ENCODE data around the gene ABHD5.

Gene ABHD5

DNA sequence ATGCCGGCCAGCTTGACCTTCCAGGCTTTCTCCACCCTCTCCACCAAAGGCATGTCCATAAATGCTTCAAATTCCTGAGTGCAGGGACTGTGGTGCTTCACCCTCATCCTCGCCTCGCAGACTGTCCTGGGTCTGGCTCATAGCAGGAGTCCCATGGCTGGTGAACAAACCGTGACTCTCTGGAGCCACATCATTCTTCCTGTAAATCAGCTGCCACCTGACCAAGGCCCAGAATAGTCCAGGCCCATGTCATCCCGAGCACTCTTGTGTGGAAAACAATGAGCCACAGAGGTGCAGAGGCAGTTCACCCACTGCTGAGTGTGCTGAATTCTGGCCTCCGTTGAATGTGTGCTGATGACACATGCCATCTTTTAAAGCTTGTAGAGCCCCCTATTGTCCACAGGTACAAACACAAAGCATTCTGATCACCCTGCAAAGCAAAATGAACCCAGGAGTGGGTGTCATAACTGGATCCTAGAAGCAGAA, 68.6 kb downstream of the ABHD5 start:
- no peak for DNase-seq

DNA sequence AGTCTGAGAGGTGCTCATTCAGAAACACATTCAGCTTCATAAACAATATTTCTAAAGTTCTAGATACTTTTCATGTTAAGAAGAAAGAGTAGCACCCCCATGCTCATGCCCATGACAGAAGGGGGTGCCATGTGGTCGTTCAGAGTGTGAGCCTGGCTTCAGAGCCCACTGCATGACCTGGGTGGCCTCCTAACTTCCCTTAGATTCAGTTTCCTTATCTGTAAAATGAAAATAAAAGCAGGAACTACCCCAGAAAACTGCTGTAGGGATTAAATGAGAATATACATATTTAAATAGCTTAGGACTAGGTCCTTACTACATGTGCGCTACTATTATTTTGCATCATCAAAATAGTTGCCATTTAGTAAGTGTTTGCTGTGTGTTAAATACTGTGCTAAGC, 69.2 kb downstream of the ABHD5 start:
- DNase-seq, result no peak

DNA sequence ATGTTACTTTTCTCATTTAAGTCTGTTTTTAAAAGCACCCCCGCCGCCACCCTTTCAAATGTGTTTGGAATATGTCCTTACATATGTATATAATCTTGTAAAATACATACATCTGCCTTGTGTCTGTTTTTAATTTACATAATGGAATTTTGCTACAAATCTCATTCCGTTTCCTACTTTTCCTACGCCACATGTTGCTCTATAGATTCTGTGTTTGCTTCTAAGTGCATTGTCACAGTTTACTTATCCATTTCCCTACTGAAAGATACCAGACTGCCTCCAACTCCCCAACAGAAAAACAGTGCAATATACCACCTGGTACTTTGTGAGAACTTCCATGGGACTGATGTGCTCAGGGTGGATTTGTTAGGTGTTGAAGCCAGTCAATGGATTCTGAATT, 70.2 kb downstream of the ABHD5 start:
- DNase-seq, result no peak

DNA sequence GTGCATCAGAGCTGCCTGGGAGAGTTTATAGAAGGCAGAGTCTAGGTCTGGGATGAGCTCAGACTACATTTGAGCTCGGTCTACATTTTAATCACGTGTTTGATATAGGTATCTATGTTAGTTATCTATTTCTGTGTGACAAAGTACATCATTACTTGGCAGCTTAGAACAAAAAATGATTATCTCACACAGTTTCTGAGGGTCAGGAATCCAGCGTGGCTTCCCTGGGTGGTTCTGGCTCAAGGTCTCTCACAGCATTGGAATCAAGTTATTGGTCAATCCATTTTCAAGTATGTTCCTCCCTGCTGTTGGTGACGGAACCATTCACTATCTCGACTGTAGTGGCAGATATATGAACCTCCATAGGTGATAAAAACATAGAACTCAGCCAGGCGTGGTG, 71.7 kb downstream of the ABHD5 start:
- DNase-seq, result no peak

DNA sequence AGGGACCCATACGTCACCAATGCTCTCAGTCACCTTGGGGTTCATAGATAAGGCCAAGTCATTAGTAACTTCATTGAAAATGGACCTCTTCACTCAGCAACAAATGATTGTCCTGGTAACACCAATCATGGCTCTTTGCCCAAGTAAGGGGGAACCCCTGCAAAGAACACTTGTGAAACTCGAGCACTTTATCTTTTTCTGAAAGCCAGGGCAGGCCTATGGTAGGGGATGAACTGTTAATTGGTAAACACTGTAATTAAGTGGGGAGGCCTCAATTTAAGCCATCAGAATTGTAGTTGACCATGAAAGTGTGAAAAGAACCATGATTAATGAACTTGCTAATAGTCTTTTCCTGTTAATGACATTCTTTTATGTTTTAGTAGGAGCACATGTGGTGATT, 73.3 kb downstream of the ABHD5 start:
- no peak for DNase-seq

DNA sequence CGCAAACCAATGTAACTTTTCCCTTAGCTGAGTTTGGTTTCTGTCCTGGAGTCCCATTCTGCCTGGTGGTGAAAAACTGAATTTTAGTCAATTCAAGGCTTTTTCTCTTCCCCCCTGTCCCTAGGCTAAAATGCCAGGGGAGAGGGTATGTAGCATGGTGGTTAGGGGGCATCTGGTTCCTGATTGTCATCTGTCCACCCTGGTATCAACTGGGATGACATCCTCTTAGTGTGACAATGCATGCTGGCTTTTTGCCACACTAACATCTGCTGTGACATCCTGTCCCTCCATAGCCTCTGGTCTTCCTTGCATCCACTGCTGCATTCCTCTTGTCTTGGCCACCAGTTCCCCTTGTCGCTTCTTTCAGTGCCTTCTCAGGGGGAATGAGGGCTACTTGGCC, 73.7 kb downstream of the ABHD5 start:
- no peak for DNase-seq

DNA sequence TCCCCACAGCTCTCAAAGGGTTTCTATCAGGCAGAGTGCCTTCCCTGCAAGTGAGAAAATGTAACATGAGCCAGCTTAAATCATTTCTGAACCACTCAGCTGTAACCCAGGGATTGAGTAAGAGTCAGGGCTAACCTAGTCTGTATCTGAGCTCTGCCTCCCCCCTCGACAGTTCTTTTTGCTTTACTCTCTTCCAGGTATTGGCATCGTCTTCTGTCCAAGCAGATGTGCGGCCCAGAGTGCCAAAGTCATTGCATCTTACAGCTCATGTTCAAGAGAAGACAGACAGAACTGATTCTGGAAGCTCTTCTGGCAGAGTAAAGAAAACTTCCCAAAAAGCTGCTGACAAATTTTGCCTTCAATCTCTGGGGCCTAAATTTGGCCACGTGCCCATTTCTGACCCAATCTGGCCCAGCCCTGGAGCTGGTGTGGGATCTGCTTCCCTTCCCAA, 74.8 kb downstream of the ABHD5 start:
- DNase-seq, result no peak

DNA sequence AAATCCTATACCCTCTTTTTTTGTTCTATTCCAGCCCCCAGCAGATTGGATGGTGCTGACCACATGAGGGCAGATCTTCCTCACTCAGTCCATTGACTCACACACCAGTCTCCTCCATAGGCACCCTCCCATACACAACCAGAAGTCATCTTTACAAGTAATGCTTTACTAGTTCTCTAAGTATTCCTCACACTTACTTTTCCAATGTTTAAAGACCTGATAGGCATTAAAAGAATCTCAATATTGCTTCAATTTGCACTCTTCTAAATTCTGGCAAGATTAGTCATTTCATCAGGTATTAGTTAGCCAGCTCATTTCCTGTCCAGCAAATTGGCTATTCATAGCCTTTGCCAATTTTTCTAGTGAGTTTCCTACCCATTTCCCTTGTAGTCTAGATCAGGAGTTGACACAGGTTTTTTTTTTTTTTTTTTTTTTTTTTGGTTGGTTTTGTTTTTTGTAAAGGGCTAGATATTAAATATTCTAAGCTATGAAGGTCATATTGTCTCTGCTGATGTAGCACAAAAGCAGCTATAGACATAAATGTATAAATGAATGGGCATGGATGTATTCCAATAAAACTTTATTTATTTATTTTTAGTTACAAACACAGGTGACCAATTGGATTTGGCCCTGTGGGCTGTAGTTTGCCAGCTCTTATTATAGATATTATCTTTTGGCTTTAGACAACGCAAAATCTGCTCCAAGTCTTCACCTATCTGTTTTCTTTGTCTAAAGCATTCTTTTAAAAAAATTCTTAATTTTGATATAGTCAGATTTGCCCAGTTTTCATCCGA, 76.1 kb downstream of the ABHD5 start:
- DNase-seq, result no peak

DNA sequence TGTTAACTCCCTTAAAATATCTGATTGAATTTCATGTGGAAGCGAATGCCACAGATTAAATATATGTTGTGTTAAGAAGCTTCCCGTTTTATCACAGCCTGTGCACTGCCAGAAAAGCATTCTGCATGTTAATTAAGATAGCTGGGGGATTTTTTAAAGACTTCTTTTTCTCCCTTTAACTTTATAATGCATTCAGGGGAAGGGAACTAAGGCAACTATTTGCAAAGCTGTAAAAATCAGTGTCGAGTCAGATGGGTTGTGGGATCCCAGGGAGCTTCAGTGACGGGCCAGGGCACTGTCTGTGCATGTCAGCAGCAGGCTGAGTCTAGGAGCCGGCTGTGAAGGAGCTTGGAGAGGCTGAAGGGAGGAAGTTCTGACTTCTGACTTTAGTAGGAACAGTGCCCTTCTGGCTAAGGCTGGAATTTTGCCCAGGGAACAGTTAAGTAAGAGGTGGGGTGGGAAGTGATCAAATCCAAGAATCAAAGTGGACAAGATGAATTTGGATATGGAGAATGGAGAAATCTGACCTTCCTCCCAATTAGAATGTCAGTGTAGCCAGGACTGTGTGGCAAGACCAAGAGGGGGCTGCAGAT, 77.7 kb downstream of the ABHD5 start:
- DNase-seq, result no peak

DNA sequence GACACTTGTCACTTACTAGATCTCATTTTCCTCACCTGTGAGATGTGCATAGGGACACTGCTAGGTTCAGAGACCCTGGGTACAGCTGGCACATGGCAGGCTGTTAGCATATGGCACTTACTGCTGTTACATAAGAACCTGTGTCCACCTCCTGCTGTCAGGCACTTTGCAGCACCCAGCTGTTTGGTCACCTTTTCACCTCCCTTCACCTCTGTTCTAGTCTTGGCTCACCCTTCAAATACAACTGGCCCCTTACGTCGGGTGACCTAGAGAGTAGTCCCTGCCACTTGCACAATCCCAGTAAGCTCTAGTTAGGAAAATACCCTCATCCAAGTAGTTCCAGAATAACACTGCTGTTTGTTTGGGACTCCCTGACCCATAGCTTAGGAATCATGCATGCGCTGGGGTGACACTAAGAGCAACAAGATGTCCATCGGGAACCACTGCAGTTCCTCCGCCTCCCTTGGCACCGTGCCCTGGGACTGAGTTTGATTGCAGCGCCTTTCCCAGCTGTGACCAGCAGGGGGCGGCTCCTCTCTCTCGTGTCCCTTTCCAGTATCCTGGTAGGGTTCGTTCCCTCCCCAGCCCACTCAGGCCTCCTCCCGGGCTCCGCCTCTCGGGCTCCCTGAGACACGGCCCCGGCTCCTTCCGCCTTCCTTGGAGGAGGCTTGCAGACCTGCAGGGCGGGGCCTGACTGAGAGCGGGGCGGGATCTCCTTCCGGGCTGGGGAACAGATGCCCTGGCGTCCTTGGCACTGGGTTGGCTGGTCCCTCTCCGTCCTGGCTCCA, 78.6 kb downstream of the ABHD5 start:
- peak; percentile 31 for DNase-seq

DNA sequence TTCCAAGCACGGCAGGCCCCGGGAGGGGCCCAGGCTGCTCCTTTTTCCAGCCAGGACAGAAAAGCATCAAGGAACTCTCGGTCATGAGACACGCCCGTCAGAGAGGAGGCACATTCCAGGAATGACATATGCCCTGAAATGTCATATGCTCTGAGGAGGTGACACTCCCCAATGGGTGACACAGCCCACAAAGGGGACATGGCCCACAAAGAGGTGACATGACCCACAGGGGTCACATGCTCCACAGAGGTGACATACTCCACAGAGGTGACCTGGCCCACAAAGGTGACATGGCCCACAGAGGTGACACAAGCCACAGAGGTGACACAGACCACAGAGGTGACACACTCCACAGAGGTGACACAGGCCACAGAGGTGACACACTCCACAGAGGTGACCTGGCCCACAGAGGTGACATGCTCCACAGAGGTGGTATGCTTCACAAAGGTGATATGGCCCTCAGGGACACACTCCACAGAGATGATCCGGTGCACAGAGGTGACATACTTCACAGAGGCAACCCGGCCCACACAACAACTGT, 79.2 kb downstream of the ABHD5 start:
- no peak for DNase-seq

DNA sequence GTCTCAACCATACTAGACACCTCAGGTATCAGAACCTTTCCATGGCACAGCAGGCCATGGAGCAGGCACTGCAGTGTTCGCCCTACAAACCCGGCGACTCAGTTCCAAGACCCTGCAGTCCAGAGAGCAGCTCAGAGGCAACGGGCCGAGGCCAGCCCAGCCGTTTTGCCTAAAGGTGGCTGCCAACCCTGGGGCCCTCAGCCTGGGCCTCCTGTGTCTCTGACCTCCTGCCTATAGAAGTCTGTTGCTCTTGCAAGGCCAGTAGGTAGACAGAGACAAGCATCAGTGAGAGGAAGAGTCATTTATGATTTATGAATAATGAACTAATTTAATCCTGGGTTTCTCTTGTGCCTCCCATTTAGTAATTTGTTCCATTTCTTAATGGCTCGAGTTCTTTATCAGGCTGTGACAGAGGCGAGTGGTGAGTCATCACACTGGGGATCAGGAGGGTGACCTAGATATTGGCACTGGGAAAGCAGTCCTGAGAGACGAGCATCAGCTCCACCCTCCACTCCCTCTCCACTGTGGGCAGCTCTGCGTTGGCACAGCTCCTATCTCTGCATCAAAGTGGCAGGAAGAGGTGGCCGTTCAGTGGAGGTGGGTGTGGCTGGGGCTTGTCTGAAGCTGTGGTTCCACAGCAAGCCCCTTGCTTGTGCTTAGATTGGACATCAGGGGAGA, 79.8 kb downstream of the ABHD5 start:
- DNase-seq, result no peak

DNA sequence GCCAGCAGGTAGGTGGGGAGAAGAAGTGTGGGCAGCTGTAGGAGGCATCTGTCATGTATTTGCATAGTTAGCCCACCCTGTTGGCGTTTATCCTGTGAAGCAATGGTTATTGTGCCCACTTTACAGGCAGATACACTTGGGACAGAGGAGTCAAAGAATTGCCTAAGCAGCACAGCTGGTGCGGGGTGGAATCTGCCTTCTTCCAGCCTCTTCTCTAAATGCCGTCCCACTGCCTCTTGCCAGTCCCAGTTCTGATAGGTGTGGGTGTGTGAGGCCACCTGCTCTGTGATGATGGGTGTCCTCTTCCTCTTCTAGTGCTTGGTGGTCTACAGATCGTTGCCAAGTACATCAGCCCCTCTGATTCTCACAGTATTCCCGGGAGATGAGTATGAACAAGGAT, 80.9 kb downstream of the ABHD5 start:
- no peak for DNase-seq

DNA sequence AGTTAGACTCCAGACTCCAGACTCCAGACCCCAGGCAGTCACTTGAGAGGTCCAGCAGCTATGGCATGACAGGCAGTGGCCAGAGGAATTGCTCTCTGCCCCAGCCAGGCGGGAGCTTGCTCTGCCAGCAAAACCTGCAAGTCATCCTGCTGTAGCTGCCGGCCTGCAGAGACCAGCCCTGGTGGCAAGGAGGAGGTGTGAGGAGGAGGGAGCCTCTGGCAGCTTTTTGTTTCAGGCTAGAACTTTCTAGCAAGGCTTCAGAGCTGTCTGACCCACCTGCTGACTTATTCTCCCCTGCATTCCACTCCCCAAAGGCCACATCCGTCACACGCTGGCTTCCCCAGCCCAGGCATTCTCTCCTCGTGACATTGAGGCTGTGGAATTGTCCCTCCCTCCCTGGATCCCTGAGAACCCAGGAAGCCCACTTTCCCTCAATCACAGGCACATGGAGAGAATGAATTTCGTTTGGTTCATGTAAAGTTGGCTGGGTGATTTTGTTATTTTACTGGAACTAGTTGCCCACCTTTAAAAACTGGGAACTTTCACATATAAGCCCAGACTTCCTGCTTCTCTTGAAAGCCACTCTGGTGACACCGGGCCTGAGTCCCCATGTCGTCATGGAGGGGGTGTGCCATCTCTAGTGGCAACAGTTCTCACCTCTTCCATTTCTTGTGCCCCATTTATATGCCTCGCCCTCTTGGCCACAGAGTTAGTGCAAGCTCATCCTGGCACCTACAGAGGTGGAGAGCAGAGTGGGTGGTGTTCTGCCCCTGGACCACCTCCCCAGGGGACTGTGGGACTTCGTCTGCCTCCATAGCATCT, 82.7 kb downstream of the ABHD5 start:
- DNase-seq, result no peak

DNA sequence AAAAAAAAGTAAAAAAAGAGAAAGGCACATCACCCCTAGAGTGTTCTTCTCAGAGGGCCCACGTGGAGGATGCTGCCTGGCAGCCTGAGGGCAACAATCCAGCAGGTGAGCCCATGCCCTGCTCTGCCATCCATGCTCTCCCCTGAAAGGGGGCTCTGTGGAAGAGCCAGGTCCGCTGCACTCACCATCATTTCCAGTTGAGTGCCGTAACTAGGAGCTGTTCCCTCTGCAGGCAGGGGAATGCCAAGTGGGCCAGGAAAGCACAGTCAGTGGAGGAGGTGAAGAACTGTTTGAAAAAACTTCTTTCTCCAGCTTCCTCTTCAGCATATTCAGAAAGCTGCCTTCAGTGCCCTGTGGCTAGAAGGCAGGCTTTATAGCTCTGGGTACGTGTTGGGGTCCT, 84.1 kb downstream of the ABHD5 start:
- DNase-seq, result no peak

DNA sequence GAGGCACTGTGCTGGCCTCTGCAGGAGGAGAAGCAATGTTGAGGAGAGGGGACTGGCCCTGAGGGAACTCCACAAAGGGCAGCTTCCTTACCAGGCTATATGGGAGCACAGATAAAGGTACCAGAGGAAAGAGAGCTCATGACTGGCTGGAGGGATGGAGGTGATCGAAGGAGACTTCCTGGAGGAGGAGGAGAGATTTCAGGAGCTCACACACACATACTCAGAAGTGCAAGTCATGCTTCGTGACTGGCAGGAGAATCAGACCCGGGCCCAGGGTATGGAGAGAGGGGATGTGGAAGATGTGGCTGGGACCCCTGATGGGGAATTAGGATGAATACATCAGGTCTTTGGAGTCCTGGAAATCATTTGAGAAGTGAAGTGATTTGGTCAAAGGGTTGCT, 85.4 kb downstream of the ABHD5 start:
- no peak for DNase-seq

DNA sequence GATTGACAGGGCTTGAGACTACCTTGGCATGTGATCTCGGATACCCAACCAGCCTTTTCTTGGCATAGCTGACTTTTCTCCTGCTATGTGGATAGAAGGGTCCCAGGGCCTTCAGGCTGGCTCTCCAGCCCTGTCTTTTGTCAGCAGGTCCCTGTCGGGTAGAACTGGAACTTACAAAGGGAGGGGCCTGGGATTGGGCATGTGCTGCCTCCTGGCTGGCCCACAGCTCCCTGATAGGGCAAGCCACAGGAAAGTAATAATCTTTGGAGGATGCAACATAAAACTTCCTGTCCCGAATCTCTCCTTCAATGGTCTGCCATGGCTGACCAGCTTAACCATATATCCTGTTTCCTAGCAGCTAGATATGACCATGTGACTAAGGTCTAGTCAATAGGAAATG, 89.1 kb downstream of the ABHD5 start:
- DNase-seq, result no peak

DNA sequence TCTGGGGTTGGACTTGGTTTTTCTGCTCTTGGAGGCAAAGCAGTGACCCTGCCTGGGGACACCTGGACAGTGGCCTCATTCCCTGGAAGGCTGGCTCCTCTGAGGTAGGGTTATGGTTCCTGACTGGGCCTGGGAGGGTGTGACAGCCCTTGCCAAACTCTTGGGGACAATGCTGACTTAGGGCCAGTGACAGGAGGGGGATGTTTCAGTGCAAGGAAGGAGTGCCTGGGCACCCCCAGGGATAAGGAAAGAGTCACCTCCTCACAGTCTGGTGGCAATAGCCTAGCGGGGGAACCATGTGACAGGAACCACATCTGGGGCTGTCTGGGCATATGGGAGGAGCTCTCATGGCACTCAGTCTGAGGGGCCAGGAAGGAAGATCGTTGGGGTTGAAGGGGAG, 91.8 kb downstream of the ABHD5 start:
- DNase-seq, result no peak

Data from NCI-H526 treated with DMSO at 0.1 percent for 48 hours (cell line).